ENCODE results near the gene CTAG1B. TPM values are rescaled to one million over a fixed set of nuclear protein-coding genes. Genes with fewer than 3 reads are reported as not detected.
"Not testable (repeated sequence)": the region's sequence is repeated elsewhere in the genome, so short reads cannot be mapped to it uniquely, and the experiment has no call there.

Gene CTAG1B
- total RNA-seq, 1 donor from 2014 or later: not detected

DNA sequence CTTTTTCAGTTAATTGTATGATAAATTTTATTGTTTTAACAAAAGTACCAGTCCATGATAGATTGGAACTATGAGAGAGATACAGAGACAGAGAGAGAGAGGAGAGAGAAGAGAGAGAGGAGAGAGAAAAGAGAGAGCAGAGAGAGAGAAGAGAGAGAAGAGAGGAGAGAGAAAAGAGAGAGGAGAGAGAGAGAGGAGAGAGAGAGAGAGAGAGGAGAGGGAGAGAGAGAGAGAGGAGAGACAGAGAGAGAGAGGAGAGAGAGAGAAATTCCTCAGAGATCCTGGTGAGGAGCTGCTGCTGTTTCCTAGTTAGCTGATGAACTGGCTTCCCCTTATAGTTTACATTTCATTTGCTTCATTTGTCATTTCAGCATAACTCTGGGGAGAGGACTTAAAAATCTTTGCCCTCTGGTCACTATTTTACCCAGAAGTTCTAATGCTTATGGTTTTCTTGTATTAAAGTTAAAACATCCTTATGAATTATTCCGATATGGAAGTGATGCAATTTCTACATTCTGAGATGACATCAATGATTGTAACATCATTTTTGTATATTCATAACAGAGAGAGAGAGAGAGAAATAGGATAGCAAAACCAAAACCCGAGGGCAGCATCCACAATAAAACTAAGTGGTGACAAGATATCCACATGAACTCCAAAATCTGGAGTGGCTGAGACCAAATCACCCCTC is 23.4 kb downstream of the CTAG1B start:
- DNase-seq (no peak), ATAC-seq (no peak)
- intact Hi-C loops (cut with micrococcal nuclease): no loop called here

DNA sequence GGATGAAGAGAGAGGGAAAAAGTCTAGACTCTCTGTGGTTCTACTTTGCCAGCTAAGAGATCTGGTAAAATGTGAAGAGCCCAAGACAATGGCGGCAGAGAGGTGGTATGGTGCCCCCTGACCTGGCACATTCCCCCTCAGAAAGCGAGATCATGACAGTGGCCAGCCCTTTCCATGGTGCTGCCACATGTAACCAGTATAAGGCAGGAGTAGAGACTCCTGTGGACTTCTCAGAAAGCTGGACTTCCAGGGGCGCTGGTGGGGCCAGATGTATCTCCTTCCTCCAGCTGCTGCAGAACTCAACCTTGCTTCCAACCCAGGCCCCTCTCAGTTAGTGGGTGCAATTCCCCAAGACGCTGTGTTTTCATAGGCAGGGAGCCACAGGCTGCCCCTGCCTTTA is 24.6 kb downstream of the CTAG1B start:
- ATAC-seq (no peak), DNase-seq (no peak)
- intact Hi-C loops (cut with micrococcal nuclease): no loop called here

DNA sequence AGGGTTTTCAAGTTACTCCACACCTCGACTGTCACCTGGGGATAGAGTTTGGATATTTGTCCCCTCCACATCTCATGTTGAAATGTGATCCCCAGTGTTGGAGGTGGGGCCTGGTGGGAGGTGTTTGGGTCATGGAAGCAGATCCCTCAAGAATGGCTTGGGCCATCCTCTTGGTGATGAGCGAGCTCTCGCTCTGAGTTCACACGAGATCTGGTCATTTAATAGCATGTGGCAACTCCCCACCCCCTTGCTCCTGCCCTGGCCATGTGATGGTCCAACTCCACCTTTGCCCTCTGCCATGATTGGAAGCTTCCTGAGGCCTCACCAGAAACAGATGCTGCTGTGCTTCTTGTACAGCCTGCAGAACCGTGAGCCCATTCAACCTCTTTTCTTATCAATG is 25.9 kb downstream of the CTAG1B start:
- no peak for ATAC-seq
- intact Hi-C loops (cut with micrococcal nuclease): no loop called here
- DNase-seq: no peak

DNA sequence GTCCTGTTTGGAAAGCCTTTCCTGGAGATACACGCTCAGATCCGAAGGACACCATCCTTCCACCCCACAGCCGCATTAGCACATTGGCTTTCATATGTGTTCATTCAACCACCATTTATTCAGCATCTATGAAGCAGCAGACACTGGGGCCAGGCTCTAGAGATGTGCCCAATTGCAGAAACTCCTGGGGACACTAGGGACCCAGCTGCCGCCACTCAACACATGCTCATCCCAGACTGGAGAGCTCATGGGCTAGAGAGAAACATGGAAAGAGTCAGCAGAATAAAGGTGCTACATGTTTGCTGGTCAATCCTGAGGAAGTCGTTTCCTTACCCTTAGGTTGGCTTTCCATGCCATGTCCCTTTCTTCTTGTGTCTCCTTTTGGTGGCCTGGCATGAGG is 26.6 kb downstream of the CTAG1B start:
- ATAC-seq (no peak), DNase-seq (no peak)
- intact Hi-C loops (cut with micrococcal nuclease): no loop called here

DNA sequence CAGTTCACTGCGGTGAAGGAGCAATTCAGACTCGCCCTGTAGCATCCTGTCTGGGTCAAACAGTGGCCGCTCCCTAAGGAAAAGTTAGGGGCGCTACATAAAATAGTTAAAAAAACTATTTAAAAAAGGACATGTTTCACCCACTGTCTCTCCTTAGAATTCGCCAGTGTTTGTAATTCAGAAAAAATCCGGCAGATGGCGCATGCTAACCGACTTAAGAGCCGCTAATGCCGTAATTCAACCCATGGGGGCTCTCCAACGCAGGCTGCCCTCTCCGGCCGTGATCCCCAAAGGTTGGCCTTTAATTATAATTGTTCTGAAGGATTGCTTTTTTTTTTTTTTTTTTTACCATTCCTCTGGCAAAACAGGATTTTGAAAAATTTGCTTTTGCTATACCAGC is 28.7 kb downstream of the CTAG1B start:
- intact Hi-C loops (cut with micrococcal nuclease); DNase-seq; ATAC-seq: not testable (repeated sequence)

DNA sequence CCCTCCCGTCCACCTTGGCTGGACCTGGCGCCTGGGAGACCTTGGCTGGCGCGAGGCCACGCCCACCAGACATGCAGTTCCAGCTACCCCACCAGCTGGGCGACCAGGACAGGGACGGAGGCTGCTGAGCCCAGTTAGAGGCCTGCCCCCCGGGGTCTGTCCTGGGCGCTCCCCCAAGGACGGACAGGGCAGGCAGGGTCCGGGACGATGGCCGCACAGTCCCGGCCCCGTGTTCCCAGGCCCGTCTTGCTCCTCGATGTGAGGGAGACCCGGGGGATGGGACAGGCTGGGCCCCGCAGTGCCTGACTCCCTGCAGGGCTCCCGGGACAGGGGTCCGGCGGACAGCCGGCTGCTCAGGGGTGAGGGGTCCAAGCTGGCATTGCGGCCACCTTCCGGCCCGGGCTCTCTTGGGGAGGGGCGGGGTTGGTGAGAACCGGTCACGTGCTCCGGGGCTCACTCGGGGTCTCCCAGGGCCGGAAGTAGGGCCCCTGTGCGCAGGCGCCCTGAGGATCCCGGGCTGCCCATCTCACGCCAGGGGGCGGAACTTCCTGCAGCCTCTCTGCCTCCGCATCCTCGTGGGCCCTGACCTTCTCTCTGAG is 34.4 kb downstream of the CTAG1B start, which contains the start of gene CTAG1A:
Gene CTAG1A, plus strand, starts transcription at position 549 of the 599 bp plus-strand sequence. CDS start 74 bp downstream, outside the sequence.
- ATAC-seq; intact Hi-C loops (cut with micrococcal nuclease); DNase-seq: not testable (repeated sequence)

DNA sequence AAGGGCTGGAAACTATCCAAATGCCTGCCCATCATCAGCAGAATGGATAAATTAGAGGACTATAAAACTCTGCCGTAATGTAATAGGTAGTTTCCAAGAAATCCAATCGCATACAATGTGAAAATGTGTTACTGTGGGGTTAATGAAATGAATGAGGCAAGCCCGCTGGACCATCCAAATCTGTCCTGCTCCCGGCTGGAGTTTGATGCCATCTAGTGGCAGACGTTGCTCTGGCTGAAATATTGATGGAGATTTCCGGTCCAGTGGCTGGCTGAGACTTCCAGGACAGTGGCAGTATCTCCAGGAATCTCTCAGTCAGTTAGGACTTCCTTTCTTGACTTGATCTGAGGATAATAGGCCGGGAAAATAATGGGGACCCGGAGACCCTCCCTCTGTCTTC is 36.1 kb downstream of the CTAG1B start:
- DNase-seq; intact Hi-C loops (cut with micrococcal nuclease): not testable (repeated sequence)
- peak; percentile 65 for ATAC-seq

DNA sequence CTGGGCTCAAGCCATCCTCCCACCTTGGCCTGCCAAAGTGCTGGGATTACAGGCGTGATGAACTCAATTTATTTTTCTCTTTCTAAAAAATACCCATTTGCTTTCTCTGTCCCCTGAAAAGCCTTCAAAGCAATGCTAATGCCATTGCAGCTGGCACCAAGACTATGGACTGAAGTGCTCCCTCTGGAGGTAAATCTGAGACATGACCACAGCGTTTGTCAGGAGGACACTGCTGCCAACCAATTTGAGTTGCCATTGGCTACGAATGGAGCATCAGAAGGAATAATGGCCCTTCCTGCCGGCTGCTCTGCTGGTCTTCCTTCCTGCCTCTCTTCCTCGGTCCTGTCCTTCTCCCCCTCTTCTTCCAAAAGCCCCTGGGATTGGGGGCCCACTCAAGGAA is 44.0 kb downstream of the CTAG1B start:
- DNase-seq; intact Hi-C loops (cut with micrococcal nuclease): not testable (repeated sequence)
- ATAC-seq: peak; percentile 68

DNA sequence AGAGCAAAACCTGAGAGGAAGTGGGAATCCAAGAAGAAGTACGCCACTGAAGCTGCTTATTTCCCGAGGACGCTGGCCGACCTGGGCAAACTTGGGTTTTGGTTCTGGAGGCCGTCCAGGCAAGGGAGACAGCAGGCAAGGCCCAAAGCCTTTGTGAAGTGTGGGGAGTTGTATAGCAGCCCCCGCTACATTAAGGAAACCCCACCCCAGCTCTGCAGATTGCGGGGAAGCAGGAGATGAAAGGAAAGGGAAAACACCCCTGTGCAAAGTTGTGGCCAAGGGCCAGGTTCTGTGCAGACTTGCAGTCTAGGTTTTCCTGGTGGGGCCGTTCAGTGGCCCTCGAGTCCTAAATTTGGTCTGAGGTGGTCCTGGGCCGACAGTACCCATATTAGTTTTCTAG is 46.0 kb downstream of the CTAG1B start:
- ATAC-seq; DNase-seq; intact Hi-C loops (cut with micrococcal nuclease): not testable (repeated sequence)

DNA sequence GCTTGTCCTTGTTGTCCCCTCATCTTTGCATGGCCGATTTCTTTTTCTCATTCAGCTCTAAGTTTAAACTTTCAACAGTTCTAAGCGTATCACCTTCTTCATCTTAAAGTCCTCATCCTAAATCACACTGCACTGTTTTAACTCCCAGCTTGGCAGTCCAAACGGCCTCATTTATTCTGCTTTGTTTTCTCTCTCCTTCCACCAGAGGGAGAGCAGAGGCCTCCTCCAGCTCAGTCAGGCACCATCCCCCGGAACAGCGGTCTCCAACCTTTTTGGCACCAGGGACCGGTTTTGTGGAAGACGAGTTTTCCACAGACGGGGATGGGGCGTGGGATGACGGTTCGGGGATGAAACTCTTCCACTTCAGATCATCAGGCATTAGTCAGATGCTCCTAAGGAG is 48.7 kb downstream of the CTAG1B start:
- intact Hi-C loops (cut with micrococcal nuclease); ATAC-seq: not testable (repeated sequence)

More for the DNA sequence above, 48.7 kb downstream of the CTAG1B start:
- DNase-seq: not testable (repeated sequence)

Other genes with a start within 250 kb of the CTAG1B start
- 228 TPM for gene FLNA, start 244.6 kb downstream of the CTAG1B start, total RNA-seq
- gene EMD, start 240.0 kb downstream of the CTAG1B start, total RNA-seq: 51.3 TPM
- gene RPL10, start 220.9 kb downstream of the CTAG1B start, total RNA-seq: 1,898 TPM
- 58.7 TPM for gene DNASE1L1, start 210.0 kb downstream of the CTAG1B start, total RNA-seq
- gene TAFAZZIN, start 207.7 kb downstream of the CTAG1B start, total RNA-seq: 38.0 TPM
- gene ATP6AP1, start 190.6 kb downstream of the CTAG1B start, total RNA-seq: 81.0 TPM
- 86.2 TPM for gene GDI1, start 182.1 kb downstream of the CTAG1B start, total RNA-seq
- gene FAM50A, start 175.1 kb downstream of the CTAG1B start, total RNA-seq: 48.4 TPM
- gene PLXNA3, start 161.0 kb downstream of the CTAG1B start, total RNA-seq: 22.0 TPM
- gene LAGE3, start 140.0 kb downstream of the CTAG1B start, total RNA-seq: 20.7 TPM
- gene UBL4A, start 132.7 kb downstream of the CTAG1B start, total RNA-seq: 58.6 TPM
- 12.2 TPM for gene SLC10A3, start 128.7 kb downstream of the CTAG1B start, total RNA-seq
- gene FAM3A, start 103.0 kb downstream of the CTAG1B start, total RNA-seq: 62.5 TPM
- gene G6PD, start 72.4 kb downstream of the CTAG1B start, total RNA-seq: 10.4 TPM
- 15.5 TPM for gene IKBKG, start 71.7 kb downstream of the CTAG1B start, total RNA-seq
- not detected for gene CTAG1A, start 34.1 kb downstream of the CTAG1B start, total RNA-seq
- gene CTAG2, start 34.3 kb upstream of the CTAG1B start, total RNA-seq: not detected
- 14.1 TPM for gene GAB3, start 131.8 kb upstream of the CTAG1B start, total RNA-seq
- gene DKC1, start 143.6 kb upstream of the CTAG1B start, total RNA-seq: 24.1 TPM
- gene MPP1, start 186.2 kb upstream of the CTAG1B start, total RNA-seq: 36.3 TPM
- gene SMIM9, start 215.4 kb upstream of the CTAG1B start, total RNA-seq: not detected